Right cardiac atrium (tissue), 5 donors: ENCODE measurements around the gene VAV1. TPM values are rescaled to one million over a fixed set of nuclear protein-coding genes. Genes with fewer than 3 reads are reported as not detected.
"Not testable (repeated sequence)": the region's sequence is repeated elsewhere in the genome, so short reads cannot be mapped to it uniquely, and the experiment has no call there.

ENCODE experiments used
- ATAC-seq, 2 donors: fragments of 200-7000 bp; cut with Tn5 transposase; one replicate each; pipeline versions ENCODE4 v1.8.0 to v1.9.1; 2020; ENCODE audit warnings: moderate library complexity in 2 of 2, mild to moderate bottlenecking in 1 of 2
- DNase-seq, 3 donors: peaks; one replicate each; pipeline ENCODE4 v3.0.0-alpha.2; 2020
- H3K27ac ChIP-seq: one replicate; pipeline ENCODE4 v1.5.1; 2013; ENCODE audit warnings: mild to moderate bottlenecking, low read length, control low read depth, moderate library complexity
- H3K27me3 ChIP-seq: one replicate; pipeline ENCODE4 v1.6.1; 2013; ENCODE audit not compliant: control insufficient read depth, insufficient read depth
- H3K4me1 ChIP-seq: one replicate; pipeline ENCODE4 v1.6.1; 2013; ENCODE audit warnings: low read length; ENCODE audit not compliant: control insufficient read depth, insufficient read depth
- H3K4me3 ChIP-seq: one replicate; pipeline ENCODE4 v1.5.1; 2013; ENCODE audit warnings: low read length, control low read depth
- H3K9me3 ChIP-seq: one replicate; pipeline ENCODE4 v1.6.1; 2013; ENCODE audit warnings: low read length; ENCODE audit not compliant: control insufficient read depth
- WGBS: extraction: QIAGEN DNeasy Blood & Tissue Kit; methylation state at CpG from one replicate; pipeline ENCODE4 v1.1.7; 2013; 5-methylcytosine and 5-hydroxymethylcytosine counted together
- intact Hi-C, 4 donors: fragments of 100-400 bp; cut with DNase I; formaldehyde crosslinking; loops; one replicate each; pipeline versions ENCODE4 v1.11.0 to v1.14.0; 2022 to 2023
- polyA plus RNA-seq: library from polyadenylated mRNA; stranded (reverse); fragments of 200-250 nt; gene quantifications from one replicate; pipeline ENCODE4 v1.2.3, GENCODE V29; 2013
- total RNA-seq, 4 donors: library from RNA; stranded (reverse); fragmentation: NEBNext Ultra II Directional; extraction: Animal tissue kit (Norgen Biotek cat#: 25700); gene quantifications; one replicate each; pipeline ENCODE4 v1.2.1, GENCODE V29; 2021
- donor health status: healthy with polysubstance abuse.
- donor health status: DM: no; HTN: yes; CAD: no.
- donor health status: DM: no; HTN: no; CAD: no.
- donor health status: DM: no; HTN: yes; CAD: no; lungs with severe emphysema.
- donor health status: DM: yes; HTN: yes; CAD: no.

Gene VAV1
- total and polyA plus RNA-seq, 5 donors: 0.84 to 3.7 (median 3.3) TPM

DNA sequence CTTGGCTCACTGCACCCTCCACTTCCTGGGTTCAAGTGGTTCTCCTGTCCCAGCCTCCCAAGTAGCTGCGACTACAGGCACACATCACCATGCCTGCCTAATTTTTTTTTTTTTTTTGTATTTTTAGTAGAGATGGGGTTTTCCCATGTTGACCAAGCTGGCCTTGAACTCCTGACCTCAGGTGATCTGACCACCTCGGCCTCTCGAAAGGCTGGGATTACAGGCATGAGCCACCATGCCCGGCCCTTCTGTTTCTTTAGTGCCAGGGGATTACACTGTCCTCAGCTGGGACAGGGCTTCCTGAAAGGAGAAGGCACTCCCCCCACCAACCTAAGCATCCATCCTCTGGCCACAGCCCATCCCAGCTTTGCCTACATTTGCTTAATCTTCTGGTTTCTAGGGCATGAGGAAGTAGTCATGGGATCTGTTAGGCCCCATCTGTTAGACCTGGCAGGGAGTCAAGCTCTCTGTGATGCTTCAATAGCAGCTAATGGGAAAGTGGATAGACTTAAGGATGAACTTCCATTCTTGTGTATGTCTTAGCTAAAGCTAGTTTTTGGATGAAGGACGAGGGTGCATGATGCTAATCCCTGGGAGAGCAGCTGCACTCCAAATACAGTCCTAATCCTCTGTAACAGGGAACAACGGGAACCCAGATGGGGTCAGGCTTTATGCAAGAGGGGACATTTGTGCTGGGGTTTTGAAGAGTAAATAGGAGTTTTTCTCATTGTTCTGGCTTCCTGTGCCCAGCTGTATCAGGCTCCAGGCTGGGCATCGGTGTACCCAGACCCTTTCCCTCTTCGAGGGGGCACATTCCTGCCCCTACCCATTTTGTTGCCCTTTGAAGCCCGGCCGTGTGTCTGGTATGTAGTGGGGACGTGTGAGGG, 2.6 kb downstream of the VAV1 start:
- DNase-seq (peak in 1 of 3 donors; percentile 46), ATAC-seq (peak in 1 of 2 donors; percentile 38)
- no peak overlapping the region for H3K27ac ChIP-seq
- no peaks in the 10 kb centered on the region for H3K9me3 ChIP-seq
- H3K4me3 ChIP-seq: no peak overlapping the region
- no peaks in the 10 kb centered on the region for H3K4me1 ChIP-seq
- intact Hi-C loops: no loop called here
- H3K27me3 ChIP-seq: no peaks in the 10 kb centered on the region
- WGBS: 73% methylated on average over 11 of the region's 11 CpGs

GRCh38 chr19:6776045-6776444, 3.5 kb downstream of the VAV1 start:
- not testable (repeated sequence) for H3K27ac ChIP-seq

GRCh38 chr19:6776999-6777398, 4.5 kb downstream of the VAV1 start:
- Histone ChIP-seq H3K4me3 (no peak overlapping the region), H3K4me1 (no peaks in the 10 kb centered on the region), H3K27me3 (no peaks in the 10 kb centered on the region), H3K9me3 (no peaks in the 10 kb centered on the region), H3K27ac (no peak overlapping the region)
- DNase-seq (no peak), ATAC-seq (no peak)
- 90% methylated on average over 4 of the region's 4 CpGs for WGBS
- intact Hi-C loops: no loop called here

More at GRCh38 chr19:6776045-6776444, 3.5 kb downstream of the VAV1 start:
- H3K4me1 ChIP-seq, ATAC-seq, H3K9me3 ChIP-seq, H3K27me3 ChIP-seq, DNase-seq, intact Hi-C loops, H3K4me3 ChIP-seq: not testable (repeated sequence)

GRCh38 chr19:6777434-6777833, 4.9 kb downstream of the VAV1 start:
- ATAC-seq (no peak), DNase-seq (no peak)
- WGBS: 80% methylated on average over 2 of the region's 2 CpGs
- Histone ChIP-seq H3K27ac (no peak overlapping the region), H3K4me1 (no peaks in the 10 kb centered on the region), H3K4me3 (no peak overlapping the region), H3K9me3 (no peaks in the 10 kb centered on the region), H3K27me3 (no peaks in the 10 kb centered on the region)
- intact Hi-C loops: no loop called here

GRCh38 chr19:6778386-6778785, 5.9 kb downstream of the VAV1 start:
- Histone ChIP-seq H3K27me3 (no peaks in the 10 kb centered on the region), H3K27ac (no peak overlapping the region), H3K4me1 (no peaks in the 10 kb centered on the region), H3K9me3 (no peaks in the 10 kb centered on the region), H3K4me3 (no peak overlapping the region)
- WGBS: 80% methylated on average over 4 of the region's 4 CpGs
- intact Hi-C loops: no loop called here
- no peak for DNase-seq
- no peak for ATAC-seq

- DNase-seq (no peak), ATAC-seq (no peak)
- Histone ChIP-seq H3K9me3 (no peaks in the 10 kb centered on the region), H3K4me3 (no peak overlapping the region), H3K27me3 (no peaks in the 10 kb centered on the region), H3K27ac (no peak overlapping the region), H3K4me1 (no peaks in the 10 kb centered on the region)
- intact Hi-C loops: no loop called here
- 57% methylated on average over 4 of the region's 4 CpGs for WGBS
Observed at GRCh38 chr19:6779206-6779605, 6.7 kb downstream of the VAV1 start.

DNA sequence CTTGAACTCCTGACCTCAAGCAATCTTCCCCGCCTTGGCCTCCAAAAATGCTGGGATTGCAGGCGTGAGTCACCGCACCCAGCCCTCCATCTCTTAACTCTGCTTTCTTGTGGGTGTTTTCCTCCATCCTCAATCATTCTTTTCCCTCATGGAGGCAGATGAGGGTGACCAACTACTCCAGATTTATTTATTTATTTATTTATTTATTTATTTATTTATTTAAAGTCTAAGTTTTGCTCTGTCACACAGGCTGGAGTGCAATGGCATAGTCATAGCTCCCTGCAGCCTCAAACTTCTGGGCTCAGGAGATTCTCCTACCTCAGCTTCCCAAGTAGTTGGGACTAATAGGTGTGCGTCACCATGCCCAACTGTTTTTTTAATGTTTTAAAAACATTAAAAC, 14.9 kb downstream of the VAV1 start:
- no peak overlapping the region for H3K4me3 ChIP-seq
- ATAC-seq (no peak), DNase-seq (no peak)
- WGBS: 96% methylated on average over 4 of the region's 4 CpGs
- intact Hi-C loops: no loop called here
- H3K27ac ChIP-seq: no peak overlapping the region
- H3K9me3 ChIP-seq: no peaks in the 10 kb centered on the region
- H3K4me1 ChIP-seq: no peaks in the 10 kb centered on the region
- H3K27me3 ChIP-seq: no peaks in the 10 kb centered on the region

DNA sequence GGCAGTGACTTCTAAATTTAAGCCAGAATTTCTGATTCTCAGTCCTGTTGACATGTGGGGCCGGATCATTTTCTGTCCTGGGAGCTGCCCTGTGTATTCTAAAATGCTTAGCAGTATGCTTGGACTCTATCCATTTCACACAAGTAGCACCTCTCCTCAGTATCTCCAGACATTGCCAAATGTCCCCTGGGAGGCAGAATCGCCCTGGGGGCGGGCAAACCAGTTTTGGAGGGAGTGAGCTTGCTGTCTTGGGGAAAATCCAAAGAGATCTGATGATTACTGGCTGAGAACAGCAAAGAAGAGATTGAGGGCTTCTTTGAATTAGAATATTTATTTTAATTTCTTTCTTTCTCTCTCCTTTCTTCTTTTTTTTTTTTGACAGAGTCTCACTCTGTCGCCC, 16.4 kb downstream of the VAV1 start:
- DNase-seq: no peak
- Histone ChIP-seq H3K4me1 (no peaks in the 10 kb centered on the region), H3K4me3 (no peak overlapping the region), H3K9me3 (no peaks in the 10 kb centered on the region), H3K27me3 (no peaks in the 10 kb centered on the region), H3K27ac (no peak overlapping the region)
- no peak for ATAC-seq
- WGBS: 65% methylated on average over 4 of the region's 4 CpGs
- intact Hi-C loops: no loop called here

DNA sequence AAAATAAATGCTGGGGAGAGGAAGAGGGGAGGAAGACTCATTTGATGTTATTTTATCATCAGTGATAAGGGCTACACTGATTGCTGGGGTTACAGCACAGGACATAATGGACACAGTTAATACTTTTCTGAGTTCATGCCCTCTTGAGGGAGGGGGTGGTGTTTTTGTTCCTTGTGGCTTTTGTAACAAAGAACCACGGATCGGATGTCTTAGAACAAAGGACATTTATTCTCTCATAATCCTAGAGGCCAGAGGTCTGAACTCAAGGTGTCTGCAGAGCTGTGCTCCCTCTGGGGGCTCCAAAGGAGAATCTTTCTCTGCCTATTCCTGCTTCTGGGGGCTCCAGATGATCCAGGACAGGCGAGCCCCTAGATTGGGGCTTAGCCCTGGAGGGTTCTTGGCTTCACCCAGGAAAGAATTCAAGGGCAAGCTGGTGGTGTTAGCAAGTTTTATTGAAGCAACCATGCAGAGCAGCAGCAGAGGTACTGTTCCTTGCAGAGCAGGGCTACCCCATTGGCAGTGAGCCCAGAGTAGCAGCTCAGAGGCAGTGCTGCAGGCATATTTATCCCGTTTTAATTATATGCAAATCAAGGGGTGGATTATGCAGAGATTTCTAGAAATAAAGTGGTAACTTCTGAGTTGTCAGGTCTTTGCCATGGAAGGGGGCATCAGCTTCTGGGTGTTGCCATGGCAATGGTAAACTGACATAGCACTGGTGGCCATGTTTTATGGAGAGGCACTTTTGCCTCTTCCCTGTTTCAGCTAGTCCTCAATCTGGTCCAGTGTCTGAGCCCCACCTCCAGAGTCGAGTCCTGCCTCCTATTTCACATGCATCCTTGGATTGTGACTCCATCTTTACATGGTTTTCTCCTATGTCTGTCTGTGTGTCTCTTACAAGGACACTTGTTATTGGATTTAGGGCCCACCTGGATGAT, 18.0 kb downstream of the VAV1 start:
- no peaks in the 10 kb centered on the region for H3K27me3 ChIP-seq
- H3K27ac ChIP-seq: no peak overlapping the region
- ATAC-seq (no peak), DNase-seq (no peak)
- intact Hi-C loops: no loop called here
- 52% methylated on average over 5 of the region's 5 CpGs for WGBS
- H3K4me1 ChIP-seq: no peaks in the 10 kb centered on the region
- H3K9me3 ChIP-seq: peaks cover 6% of the 10 kb centered on the region
- H3K4me3 ChIP-seq: no peak overlapping the region

DNA sequence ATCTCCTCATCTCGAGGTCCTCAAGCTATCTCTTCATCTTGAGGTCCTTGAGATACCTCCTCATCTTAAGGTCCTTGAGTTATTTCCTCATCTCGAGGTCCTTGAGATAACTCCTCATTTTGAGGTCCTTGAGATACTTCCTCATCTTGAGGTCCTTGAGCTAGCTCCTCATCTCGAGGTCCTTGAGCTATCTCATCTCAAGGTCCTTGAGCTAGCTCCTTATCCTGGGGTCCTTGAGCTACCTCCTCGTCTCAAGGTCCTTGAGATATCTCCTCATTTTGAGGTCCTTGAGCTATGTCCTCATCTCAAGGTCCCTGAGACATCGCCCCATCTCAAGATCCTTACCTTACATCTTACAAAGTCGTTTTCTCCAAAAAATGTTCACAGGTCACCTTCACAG, 18.7 kb downstream of the VAV1 start:
- DNase-seq (no peak), ATAC-seq (no peak)
- H3K4me1 ChIP-seq: no peaks in the 10 kb centered on the region
- H3K4me3 ChIP-seq: no peak overlapping the region
- no peaks in the 10 kb centered on the region for H3K27me3 ChIP-seq
- H3K9me3 ChIP-seq: peaks cover 6% of the 10 kb centered on the region
- intact Hi-C loops: no loop called here
- 61% methylated on average over 6 of the region's 6 CpGs for WGBS
- H3K27ac ChIP-seq: no peak overlapping the region

GRCh38 chr19:6793411-6793810, 20.9 kb downstream of the VAV1 start:
- H3K27ac ChIP-seq: no peak overlapping the region
- H3K4me3 ChIP-seq: no peak overlapping the region
- WGBS: 75% methylated on average over 4 of the region's 4 CpGs
- H3K9me3 ChIP-seq: peaks cover 6% of the 10 kb centered on the region
- intact Hi-C loops: no loop called here
- DNase-seq (no peak), ATAC-seq (no peak)
- H3K4me1 ChIP-seq: no peaks in the 10 kb centered on the region
- H3K27me3 ChIP-seq: no peaks in the 10 kb centered on the region
